ENCODE results near the gene GPR152. TPM values are rescaled to one million over a fixed set of nuclear protein-coding genes. Genes with fewer than 3 reads are reported as not detected.
A peak's percentile ranks its signal among the peaks of the same experiment; 100 is the strongest.

GPR152 gene
- total RNA-seq, 1 experiment from 2014 or later, result not detected

GRCh38 chr11:67482827-67483798, 30.6 kb upstream of the GPR152 start, which contains the start of gene AIP:
AIP (plus strand) TSS chr11:67483026; CDS start chr11:67483159, 133 bp downstream.
- Histone ChIP-seq H2BK5ac (ENCODE audit: insufficient read length, low read length) (no peak within 1 kb of the TSS), H4K91ac (ENCODE audit: insufficient read length, low read depth, low read length) (no peak within 1 kb of the TSS), H3K9ac (ENCODE audit: extremely low read depth, insufficient read length, low read length) (peak within 1 kb of the TSS; percentile 1), H3K27me3 (ENCODE audit: insufficient read depth, low read length) (no peaks in the 10 kb centered on the region; the same call in 1 of the 2 replicates), H3K23me2 (ENCODE audit: insufficient read length, low read depth, low read length, poor library complexity, severe bottlenecking) (no peaks in the 10 kb centered on the region), H2BK12ac (ENCODE audit: insufficient read length, low read depth, low read length) (no peak within 1 kb of the TSS), H3K14ac (ENCODE audit: insufficient read depth, low read length) (peak within 1 kb of the TSS; percentile 3; the same call in 1 of the 2 replicates), H3K4me2 (ENCODE audit: insufficient read depth, insufficient read length, low read length) (peak within 1 kb of the TSS; percentile 7), H3K9me3 (ENCODE audit: control insufficient read depth, low read depth, low read length) (no peaks in the 10 kb centered on the region), H2BK20ac (ENCODE audit: low read depth, low read length, poor library complexity, severe bottlenecking) (no peak within 1 kb of the TSS), H3K56ac (ENCODE audit: insufficient read length, low read depth, low read length) (no peak within 1 kb of the TSS), H3K23ac (ENCODE audit: insufficient read length, low read depth, low read length) (no peak within 1 kb of the TSS), H2AK5ac (ENCODE audit: insufficient read length, low read length) (no peak within 1 kb of the TSS), H3K4ac (ENCODE audit: low read depth, low read length) (no peak within 1 kb of the TSS), H4K8ac (replicated peaks; ENCODE audit: insufficient read length, low read depth, low read length) (no peak within 1 kb of the TSS), H3T11ph (ENCODE audit: low read length) (no peak within 1 kb of the TSS), H3K18ac (ENCODE audit: insufficient read length, low read depth, low read length) (peak within 1 kb of the TSS; percentile 22), H2BK15ac (ENCODE audit: low read depth, low read length) (no peak within 1 kb of the TSS), H4K20me1 (ENCODE audit: control insufficient read depth, insufficient read depth, insufficient read length) (no peaks in the 10 kb centered on the region), H4K5ac (ENCODE audit: insufficient read length, low read depth, low read length) (no peak within 1 kb of the TSS), H2AFZ (ENCODE audit: low read length) (no peak within 1 kb of the TSS), H3K27ac (ENCODE audit: insufficient read length, low read depth, low read length) (no peak within 1 kb of the TSS), H2BK120ac (ENCODE audit: low read depth, low read length, poor library complexity, severe bottlenecking) (no peak within 1 kb of the TSS), H3K4me1 (ENCODE audit: insufficient read depth, low read length) (no peaks in the 10 kb centered on the region; the same call in 1 of the 2 replicates), H3K79me1 (ENCODE audit: insufficient read depth, low read depth, low read length, poor library complexity, severe bottlenecking) (no peaks in the 10 kb centered on the region), H3K79me2 (ENCODE audit: insufficient read depth, low read length) (no peaks in the 10 kb centered on the region)
- peak within 1 kb of the TSS; percentile 83 to 84 for H3K4me3 Mint-ChIP-seq
- H3K27ac Mint-ChIP-seq, result peak within 1 kb of the TSS; percentile 93 to 98 (median 94); a peak in 6 of 7 replicates
- H3K36me3 Mint-ChIP-seq (ENCODE audit: insufficient read depth in 1 of 3, low read depth in 3 of 3), result peaks cover 5 to 10% (median 8%) of the 10 kb centered on the region in 3 experiments; a peak in 6 of 7 replicates
- peak; percentile 98 for DNase-seq
- no CpG with 5 or more reads among the region's 60 CpGs for WGBS (ENCODE audit: extremely low coverage, insufficient read length, low lambda C conversion rate)
- TF ChIP-seq CTCF (conservative IDR thresholded peaks at IDR 0.05), result no peak; the same call in 2 of the 3 replicates
- peaks cover 19 to 25% of the 10 kb centered on the region in 2 experiments for H3K4me1 Mint-ChIP-seq
- H3K9me3 Mint-ChIP-seq, result peaks cover 0 to under 1% of the 10 kb centered on the region in 2 experiments; a peak in 1 of 5 replicates
- H3K27me3 Mint-ChIP-seq (ENCODE audit: low read depth), result peaks cover 28% of the 10 kb centered on the region
